Activated CD4-positive, alpha-beta T cell treated with anti-CD3 and anti-CD28 coated beads for 36 hours (primary cell): ENCODE data around the gene CELF4. TPM values are rescaled to one million over a fixed set of nuclear protein-coding genes. Genes with fewer than 3 reads are reported as not detected.

Experiments used
- ATAC-seq: fragments of 200-7000 bp; cut with Tn5 transposase; one replicate; pipeline ENCODE4 v1.10.0; 2021; ENCODE audit warnings: mild to moderate bottlenecking, moderate library complexity
- CTCF ChIA-PET: fragments of 350-600 bp; sonication (Branson Sonifier 250); formaldehyde crosslinking; loops from one replicate; lab custom pipeline; 2021; ENCODE audit warnings: antibody characterized with exemption; lab: Charles Lee
- POLR2A ChIA-PET: fragments of 350-600 bp; sonication (Branson Sonifier 250); formaldehyde crosslinking; loops from one replicate; lab custom pipeline; 2021; ENCODE audit warnings: antibody characterized with exemption, inconsistent platforms; lab: Charles Lee
- DNase-seq: peaks from one replicate; pipeline ENCODE4 v3.0.0-alpha.2; 2020
- H3K27ac Mint-ChIP-seq: one replicate; pipeline ENCODE4 v1.8.0; 2021; ENCODE audit warnings: mixed read lengths
- H3K27me3 Mint-ChIP-seq: one replicate; pipeline ENCODE4 v1.8.0; 2021; ENCODE audit warnings: mixed read lengths
- H3K36me3 Mint-ChIP-seq: one replicate; pipeline ENCODE4 v1.8.0; 2021; ENCODE audit warnings: low read depth, mixed read lengths
- H3K4me1 Mint-ChIP-seq: one replicate; pipeline ENCODE4 v1.8.0; 2021; ENCODE audit warnings: mixed read lengths
- H3K4me3 Mint-ChIP-seq: one replicate; pipeline ENCODE4 v1.8.0; 2021; ENCODE audit warnings: mild to moderate bottlenecking, moderate library complexity, mixed read lengths
- H3K9me3 Mint-ChIP-seq: one replicate; pipeline ENCODE4 v1.8.0; 2021; ENCODE audit warnings: low read depth, mixed read lengths
- intact Hi-C, 2 experiments: fragments of 100-400 bp; cut with DNase I in 1 of 2; cut with micrococcal nuclease in 1 of 2; formaldehyde crosslinking; loops; one replicate each; pipeline versions ENCODE4 v1.14.2 to v1.15.1; 2022 to 2024; cut with DNase I, micrococcal nuclease
- total RNA-seq, 2 experiments: library from RNA; stranded (reverse); gene quantifications; one replicate each; pipeline ENCODE4 v1.2.3, GENCODE V29; 2021

CELF4 gene
- total RNA-seq = not detected

DNA sequence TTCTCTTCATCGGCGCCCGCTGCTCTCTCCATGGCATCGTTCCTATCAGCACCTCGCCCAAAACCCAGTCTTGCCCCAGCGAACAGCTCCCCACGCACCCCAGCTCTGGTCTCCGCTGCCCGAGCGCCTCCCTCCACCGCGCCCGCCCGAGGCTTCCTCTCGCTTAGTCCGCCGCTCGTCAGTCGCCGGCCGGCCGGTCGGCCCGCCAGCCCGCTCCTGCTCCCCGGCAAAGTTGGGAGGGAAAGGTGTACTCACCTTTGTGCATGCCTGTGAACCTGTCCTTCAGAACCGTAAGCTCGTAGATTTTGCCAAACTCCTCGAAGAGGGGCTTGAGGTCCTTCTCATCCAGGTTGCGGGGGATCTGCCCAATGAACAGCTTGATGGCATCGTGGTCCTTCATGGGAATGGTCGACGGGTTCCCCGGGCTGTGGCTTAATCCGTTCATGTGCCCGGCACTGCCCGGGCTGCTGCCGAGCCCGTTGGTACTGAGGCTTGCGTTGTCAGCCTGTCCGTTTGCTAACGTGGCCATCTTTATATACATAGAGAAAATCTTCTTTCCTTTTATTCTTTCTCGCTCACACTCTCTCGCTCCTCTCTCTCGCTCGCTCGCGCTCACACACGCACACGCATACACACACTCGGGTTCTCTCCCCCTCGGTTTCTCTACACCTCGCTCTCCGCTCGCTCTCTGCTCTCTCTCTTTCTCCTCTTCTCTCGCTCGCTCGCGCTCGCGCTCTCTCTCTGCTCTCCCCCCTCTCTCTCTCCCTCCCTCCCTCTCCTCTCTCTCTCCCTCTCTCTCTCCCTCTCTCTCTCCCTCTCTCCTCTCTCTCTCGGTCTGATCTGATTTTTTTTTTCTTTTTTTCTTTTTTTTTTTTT, at the start of gene CELF4:
CELF4 (minus strand) TSS at position 698 of the 876 bp plus-strand sequence.
- POLR2A ChIA-PET = no interaction called here
- Mint-ChIP-seq H3K4me1 (peaks cover 16% of the 10 kb centered on the region), H3K9me3 (no peaks in the 10 kb centered on the region), H3K27ac (no peak within 1 kb of the TSS), H3K4me3 (peak within 1 kb of the TSS; percentile 35), H3K36me3 (no peaks in the 10 kb centered on the region), H3K27me3 (peaks cover 51% of the 10 kb centered on the region)
- DNase-seq = peak; percentile 10
- CTCF ChIA-PET = no interaction called here
- intact Hi-C loops = no loop called here
- no peak for ATAC-seq

DNA sequence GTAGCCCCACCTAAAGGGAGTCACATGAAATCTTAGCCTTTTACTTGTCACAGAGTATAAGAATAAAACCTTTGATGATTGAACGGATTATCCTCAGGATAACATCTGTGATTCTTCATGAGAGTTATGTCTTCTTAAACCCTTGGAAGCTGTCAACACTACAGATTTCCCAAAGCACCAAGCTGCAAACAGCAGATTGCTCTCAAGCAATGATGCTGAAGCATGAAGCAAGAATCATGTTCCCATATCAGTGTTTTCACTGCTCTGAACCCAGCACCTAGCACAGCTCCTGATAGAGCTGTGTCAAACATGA, 47.6 kb upstream of the CELF4 start:
- H3K4me3 Mint-ChIP-seq = no peak overlapping the region
- intact Hi-C loops = no loop called here
- no peaks in the 10 kb centered on the region for H3K9me3 Mint-ChIP-seq
- no peak overlapping the region for H3K27ac Mint-ChIP-seq
- no peaks in the 10 kb centered on the region for H3K27me3 Mint-ChIP-seq
- CTCF ChIA-PET = no interaction called here
- H3K4me1 Mint-ChIP-seq = no peaks in the 10 kb centered on the region
- H3K36me3 Mint-ChIP-seq = no peaks in the 10 kb centered on the region
- no peak for ATAC-seq
- POLR2A ChIA-PET = no interaction called here
- no peak for DNase-seq

DNA sequence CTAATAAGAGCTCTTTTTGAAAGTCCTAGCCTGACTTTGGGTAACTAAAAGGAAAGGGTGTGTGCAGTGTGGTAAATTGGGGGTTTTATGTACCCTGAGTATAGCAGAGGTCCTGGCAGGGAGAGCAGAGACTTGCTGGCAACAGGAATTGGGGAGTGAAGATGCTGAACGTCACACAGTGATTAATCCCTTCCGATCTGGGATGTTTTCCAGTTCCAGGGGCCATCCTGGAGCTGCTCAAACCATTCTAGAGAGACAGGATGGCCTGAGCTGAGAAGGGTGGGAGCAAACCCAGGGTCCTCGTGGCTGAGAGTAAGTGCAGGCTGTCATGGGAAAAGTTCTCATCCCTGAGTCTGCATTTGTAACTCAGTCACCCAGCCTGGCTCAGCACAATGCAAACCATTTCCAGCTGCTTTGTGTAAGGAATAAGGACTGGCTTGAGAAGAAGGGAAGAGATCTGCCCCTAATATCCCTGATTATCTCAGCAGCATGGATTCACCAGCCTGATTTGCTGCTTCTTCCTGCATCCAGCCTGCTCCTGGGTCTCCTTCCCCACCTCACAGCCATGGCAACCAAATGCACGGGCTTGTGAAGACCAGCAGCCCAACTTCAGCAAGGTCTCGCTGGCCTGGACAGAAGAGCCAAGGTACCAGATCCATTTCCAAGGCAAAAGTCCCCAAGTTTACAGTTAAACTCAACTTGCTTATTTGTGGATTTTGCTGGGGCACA, 47.1 kb upstream of the CELF4 start:
- intact Hi-C loops = no loop called here
- Mint-ChIP-seq H3K9me3 (no peaks in the 10 kb centered on the region), H3K4me1 (no peaks in the 10 kb centered on the region), H3K36me3 (no peaks in the 10 kb centered on the region), H3K27ac (no peak overlapping the region), H3K4me3 (no peak overlapping the region), H3K27me3 (no peaks in the 10 kb centered on the region)
- ChIA-PET CTCF (no interaction called here), POLR2A (no interaction called here)
- DNase-seq (no peak), ATAC-seq (no peak)

DNA sequence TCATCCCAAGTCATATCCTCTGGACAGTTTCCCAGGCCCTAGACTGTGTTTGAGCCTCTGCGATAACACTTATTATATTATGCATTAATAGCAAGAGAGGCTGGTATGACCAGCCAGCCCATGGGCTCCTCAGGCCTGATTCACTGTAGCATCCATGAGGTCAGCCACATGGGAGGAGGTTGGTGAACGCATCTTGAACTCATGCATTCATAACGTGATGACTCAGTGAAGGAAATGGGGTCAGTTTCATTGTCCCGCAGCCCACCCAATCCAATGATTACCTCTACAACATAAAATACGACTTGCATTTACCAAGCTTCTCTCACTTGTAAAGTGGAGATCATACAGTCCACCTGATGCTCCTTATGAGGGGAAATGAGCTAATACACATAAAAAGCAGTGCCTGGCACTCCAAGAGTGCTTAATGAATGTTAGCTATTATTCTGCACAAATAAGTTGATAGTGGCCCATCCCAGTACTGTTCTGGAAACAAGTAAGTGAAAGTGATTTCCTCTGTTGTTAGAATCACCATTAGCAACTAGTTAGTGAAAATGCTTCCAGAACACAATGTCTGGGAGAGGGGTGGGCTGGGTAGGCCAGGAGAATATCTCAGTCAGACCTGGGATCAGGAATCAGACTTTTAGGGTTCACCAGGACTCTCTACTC, 46.1 kb upstream of the CELF4 start:
- no peaks in the 10 kb centered on the region for H3K27me3 Mint-ChIP-seq
- ChIA-PET CTCF (no interaction called here), POLR2A (interaction anchor here (0.5 kb wide), 1 partner anchor 1369 kb away, joined by 4 read pairs; no protein-coding TSS in a partner anchor)
- DNase-seq = no peak
- H3K9me3 Mint-ChIP-seq = no peaks in the 10 kb centered on the region
- intact Hi-C loops = no loop called here
- H3K36me3 Mint-ChIP-seq = no peaks in the 10 kb centered on the region
- H3K27ac Mint-ChIP-seq = no peak overlapping the region
- no peak overlapping the region for H3K4me3 Mint-ChIP-seq
- H3K4me1 Mint-ChIP-seq = no peaks in the 10 kb centered on the region
- no peak for ATAC-seq

DNA sequence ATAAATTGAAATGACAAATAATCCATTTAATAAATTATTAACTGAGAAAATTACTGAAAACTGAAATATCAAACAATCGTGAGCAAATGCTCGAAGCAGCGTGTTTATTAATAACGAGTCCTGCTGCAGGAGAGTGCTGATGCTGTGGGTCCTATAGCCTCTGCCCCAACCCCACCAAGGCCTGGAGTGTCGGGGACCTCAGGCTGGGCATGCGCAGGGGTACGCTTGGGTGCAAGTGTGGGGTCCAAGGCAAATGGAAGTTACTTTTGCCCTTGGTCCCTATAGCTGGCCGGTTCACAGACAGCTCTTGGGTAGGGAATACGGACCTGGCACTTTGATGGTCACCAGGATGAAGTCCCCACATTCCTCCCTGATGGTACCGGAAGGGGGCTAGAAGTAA, 43.3 kb upstream of the CELF4 start:
- no peak overlapping the region for H3K27ac Mint-ChIP-seq
- no peaks in the 10 kb centered on the region for H3K27me3 Mint-ChIP-seq
- H3K4me1 Mint-ChIP-seq = no peaks in the 10 kb centered on the region
- CTCF ChIA-PET = interaction anchor here (0.5 to 0.7 kb wide), 2 partner anchors 29 to 90 kb away, joined by 3 read pairs; no protein-coding TSS in a partner anchor
- no peaks in the 10 kb centered on the region for H3K36me3 Mint-ChIP-seq
- peaks cover under 1% of the 10 kb centered on the region for H3K9me3 Mint-ChIP-seq
- H3K4me3 Mint-ChIP-seq = no peak overlapping the region
- DNase-seq (no peak), ATAC-seq (no peak)
- intact Hi-C loops = no loop called here
- POLR2A ChIA-PET = no interaction called here

DNA sequence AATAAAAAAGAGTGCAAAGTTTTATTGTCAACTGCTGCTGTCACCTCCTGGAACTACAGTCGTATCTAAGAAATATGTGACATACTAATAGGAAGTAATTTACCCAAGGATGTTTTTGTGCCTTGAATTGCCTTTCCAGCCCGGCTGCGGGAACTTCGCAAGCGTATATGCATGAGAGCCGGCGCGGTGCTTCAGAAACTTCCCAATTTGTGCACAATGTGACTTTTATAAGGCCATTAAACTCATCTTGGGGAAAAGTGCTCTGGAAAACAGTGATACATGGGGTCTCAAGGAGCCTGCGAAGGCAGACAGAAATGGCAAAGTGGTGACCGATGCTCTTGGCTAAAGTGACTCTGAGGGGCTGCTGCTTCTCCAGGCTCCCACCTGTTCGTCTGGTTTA, 41.7 kb upstream of the CELF4 start:
- POLR2A ChIA-PET = no interaction called here

DNA sequence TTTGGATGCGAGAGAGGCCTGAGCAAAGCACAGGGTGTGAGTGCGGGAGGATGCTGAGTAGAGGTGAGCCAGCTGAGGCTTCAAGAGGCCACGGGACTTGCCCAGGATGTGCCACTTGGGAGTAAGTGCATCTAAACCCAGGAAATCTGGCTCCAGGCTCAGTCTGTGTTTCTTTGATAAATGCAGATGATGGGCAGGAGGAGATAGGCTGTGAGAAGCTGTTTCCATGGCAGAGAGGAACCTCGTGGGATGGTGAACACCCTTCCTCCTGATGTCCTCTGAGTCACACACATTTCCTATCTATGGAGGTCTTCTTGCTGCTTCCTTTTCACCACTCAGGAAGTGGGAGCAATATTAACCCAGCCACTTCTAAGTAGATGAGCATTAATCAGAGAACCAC, 38.4 kb upstream of the CELF4 start:
- no peak overlapping the region for H3K4me3 Mint-ChIP-seq
- POLR2A ChIA-PET = no interaction called here

More for the DNA sequence above, 41.7 kb upstream of the CELF4 start:
- no peak overlapping the region for H3K4me3 Mint-ChIP-seq
- no peak for DNase-seq
- CTCF ChIA-PET = no interaction called here
- ATAC-seq = no peak
- intact Hi-C loops = no loop called here
- no peaks in the 10 kb centered on the region for H3K27me3 Mint-ChIP-seq
- H3K27ac Mint-ChIP-seq = no peak overlapping the region
- H3K9me3 Mint-ChIP-seq = peaks cover 1% of the 10 kb centered on the region
- H3K36me3 Mint-ChIP-seq = no peaks in the 10 kb centered on the region
- no peaks in the 10 kb centered on the region for H3K4me1 Mint-ChIP-seq

DNA sequence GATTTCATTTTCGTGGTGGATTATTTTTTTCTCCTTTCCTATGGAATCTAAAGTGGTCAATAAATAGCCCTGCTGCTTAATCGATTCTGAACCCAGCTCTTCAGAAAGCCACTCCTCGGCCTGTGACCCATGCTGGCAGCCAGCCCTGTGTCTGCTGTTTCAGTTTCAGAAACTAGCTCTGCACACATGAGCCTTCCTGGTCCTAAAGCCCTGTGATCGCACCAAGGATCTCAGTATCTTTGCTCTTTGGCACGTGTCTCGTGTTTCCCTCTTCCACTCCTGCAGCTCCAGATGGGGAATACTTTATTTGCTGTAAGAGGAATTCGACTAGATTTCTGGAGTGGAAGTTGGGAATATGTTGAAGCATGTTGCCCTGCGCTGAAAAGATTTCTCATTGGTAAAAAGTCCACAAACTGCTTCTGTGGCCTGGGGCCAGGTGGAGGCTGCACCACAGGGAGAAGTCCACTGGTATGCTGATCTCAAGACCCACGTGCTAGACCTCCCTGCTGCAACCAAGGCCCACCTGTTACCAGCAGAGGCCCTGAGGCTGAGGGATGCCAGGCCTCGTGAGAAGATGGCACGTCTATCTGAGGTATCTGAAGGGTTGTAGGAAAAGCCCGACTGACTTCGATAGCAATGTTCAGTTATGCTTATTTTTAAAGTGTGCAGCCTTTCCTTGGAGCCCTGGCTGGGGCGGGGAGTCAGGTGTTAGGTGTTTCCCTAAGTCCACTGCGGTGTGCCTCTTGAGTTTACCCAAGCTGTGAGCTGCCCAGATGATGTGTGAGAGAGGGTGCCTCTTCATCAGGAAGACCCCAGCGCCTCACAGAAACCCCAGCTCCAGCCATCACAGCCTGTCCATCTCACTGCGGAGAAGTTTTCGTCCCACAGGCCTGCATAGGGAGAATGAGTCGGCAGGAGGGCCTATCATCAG, 33.6 kb upstream of the CELF4 start:
- H3K36me3 Mint-ChIP-seq = no peaks in the 10 kb centered on the region
- peaks cover 3% of the 10 kb centered on the region for H3K9me3 Mint-ChIP-seq
- H3K27me3 Mint-ChIP-seq = no peaks in the 10 kb centered on the region
- H3K27ac Mint-ChIP-seq = no peak overlapping the region
- CTCF ChIA-PET = no interaction called here
- ATAC-seq (no peak), DNase-seq (no peak)
- no peak overlapping the region for H3K4me3 Mint-ChIP-seq
- no peaks in the 10 kb centered on the region for H3K4me1 Mint-ChIP-seq
- POLR2A ChIA-PET = no interaction called here
- intact Hi-C loops = loop anchor here in 1 of 2 experiments (10.0 kb wide), 1 partner anchor 64 kb away; no protein-coding TSS in a partner anchor

More for the DNA sequence above, 38.4 kb upstream of the CELF4 start:
- no peaks in the 10 kb centered on the region for H3K27me3 Mint-ChIP-seq
- peaks cover 3% of the 10 kb centered on the region for H3K9me3 Mint-ChIP-seq
- CTCF ChIA-PET = no interaction called here
- no peak overlapping the region for H3K27ac Mint-ChIP-seq
- H3K36me3 Mint-ChIP-seq = no peaks in the 10 kb centered on the region
- ATAC-seq = no peak
- H3K4me1 Mint-ChIP-seq = no peaks in the 10 kb centered on the region
- intact Hi-C loops = no loop called here
- DNase-seq = no peak

DNA sequence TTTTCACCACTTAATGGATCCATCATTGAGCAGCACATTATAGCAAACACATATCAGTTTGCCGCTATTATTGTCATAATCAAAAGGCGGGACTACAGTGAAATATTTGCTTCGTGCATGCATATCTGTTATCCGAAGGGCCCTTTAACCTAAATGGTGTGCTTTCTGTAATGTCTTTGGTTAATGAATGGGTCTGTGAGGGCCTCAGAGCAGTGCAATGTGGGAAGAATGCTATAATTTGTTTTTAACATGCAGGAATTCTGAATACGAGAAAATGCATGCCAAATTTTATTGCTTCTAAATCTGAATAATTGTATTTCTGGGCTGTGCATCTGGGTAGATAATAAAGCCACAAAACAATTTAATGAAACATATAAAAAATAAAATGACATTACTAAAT, 32.8 kb upstream of the CELF4 start:
- DNase-seq (no peak), ATAC-seq (no peak)
- CTCF ChIA-PET = no interaction called here
- H3K36me3 Mint-ChIP-seq = no peaks in the 10 kb centered on the region
- peaks cover 2% of the 10 kb centered on the region for H3K9me3 Mint-ChIP-seq
- H3K4me1 Mint-ChIP-seq = no peaks in the 10 kb centered on the region
- intact Hi-C loops = loop anchor here in 1 of 2 experiments (10.0 kb wide), 1 partner anchor 64 kb away; no protein-coding TSS in a partner anchor
- H3K27me3 Mint-ChIP-seq = no peaks in the 10 kb centered on the region
- POLR2A ChIA-PET = no interaction called here
- no peak overlapping the region for H3K27ac Mint-ChIP-seq
- no peak overlapping the region for H3K4me3 Mint-ChIP-seq

DNA sequence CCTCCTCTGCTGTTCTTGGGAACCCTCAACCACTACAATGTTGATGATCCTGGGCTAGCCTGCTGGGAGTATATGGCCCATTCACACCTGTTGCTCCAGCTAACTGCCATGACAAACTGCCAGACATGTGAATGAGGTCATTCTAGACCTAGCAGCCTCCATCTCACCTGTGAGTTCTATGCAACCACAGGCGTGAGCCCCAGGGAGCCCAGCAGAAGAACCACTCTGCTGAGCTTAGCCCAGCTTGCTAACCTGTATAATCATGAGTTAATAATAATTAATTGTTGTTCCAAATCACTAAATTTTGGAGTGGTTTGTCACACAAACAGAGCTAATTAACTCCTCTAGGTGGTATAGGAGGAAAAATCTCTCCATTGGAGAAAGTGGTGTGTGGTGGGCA, 24.7 kb upstream of the CELF4 start:
- H3K4me1 Mint-ChIP-seq = no peaks in the 10 kb centered on the region
- H3K4me3 Mint-ChIP-seq = no peak overlapping the region
- H3K9me3 Mint-ChIP-seq = no peaks in the 10 kb centered on the region
- H3K27me3 Mint-ChIP-seq = peaks cover 2% of the 10 kb centered on the region
- intact Hi-C loops = loop anchor here in 1 of 2 experiments (10.0 kb wide), 1 partner anchor 56 kb away; no protein-coding TSS in a partner anchor
- no peak overlapping the region for H3K27ac Mint-ChIP-seq
- ChIA-PET POLR2A (no interaction called here), CTCF (no interaction called here)
- H3K36me3 Mint-ChIP-seq = no peaks in the 10 kb centered on the region
- DNase-seq (no peak), ATAC-seq (no peak)

DNA sequence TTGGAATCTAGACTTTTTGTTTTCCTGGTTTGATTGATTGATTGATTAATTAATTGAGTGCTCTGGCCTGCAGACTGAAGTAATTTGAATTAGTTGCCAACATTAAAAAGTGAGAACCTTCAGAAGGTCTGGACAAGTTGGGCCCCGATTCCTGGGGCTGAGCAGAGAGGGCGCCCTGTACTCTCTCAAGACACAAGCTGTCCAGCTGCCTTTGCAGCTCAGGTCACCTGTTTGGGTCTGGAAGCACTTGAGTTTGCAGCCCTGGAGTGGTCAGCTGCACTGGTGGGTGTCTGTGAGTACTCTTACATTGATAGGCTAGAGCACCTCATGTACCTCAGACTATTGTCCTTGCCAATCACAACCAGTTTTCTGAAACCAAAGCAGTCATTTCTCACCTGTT, 22.7 kb upstream of the CELF4 start:
- intact Hi-C loops = no loop called here
- ChIA-PET CTCF (no interaction called here), POLR2A (no interaction called here)
- Mint-ChIP-seq H3K27me3 (peaks cover 2% of the 10 kb centered on the region), H3K9me3 (peaks cover 2% of the 10 kb centered on the region), H3K27ac (no peak overlapping the region), H3K4me3 (no peak overlapping the region), H3K36me3 (no peaks in the 10 kb centered on the region), H3K4me1 (no peaks in the 10 kb centered on the region)
- DNase-seq (no peak), ATAC-seq (no peak)
